HG03354 (cell line): Measurements from ENCODE around the gene MYBPH.

ENCODE experiments used
- ATAC-seq: cut with Tn5 transposase; IDR thresholded peaks from one replicate; pipeline ENCODE4 v1.9.1; 2021; ENCODE audit warnings: mild to moderate bottlenecking; ENCODE audit not compliant: unreplicated experiment, poor library complexity, severe bottlenecking

The MYBPH gene, protein sequence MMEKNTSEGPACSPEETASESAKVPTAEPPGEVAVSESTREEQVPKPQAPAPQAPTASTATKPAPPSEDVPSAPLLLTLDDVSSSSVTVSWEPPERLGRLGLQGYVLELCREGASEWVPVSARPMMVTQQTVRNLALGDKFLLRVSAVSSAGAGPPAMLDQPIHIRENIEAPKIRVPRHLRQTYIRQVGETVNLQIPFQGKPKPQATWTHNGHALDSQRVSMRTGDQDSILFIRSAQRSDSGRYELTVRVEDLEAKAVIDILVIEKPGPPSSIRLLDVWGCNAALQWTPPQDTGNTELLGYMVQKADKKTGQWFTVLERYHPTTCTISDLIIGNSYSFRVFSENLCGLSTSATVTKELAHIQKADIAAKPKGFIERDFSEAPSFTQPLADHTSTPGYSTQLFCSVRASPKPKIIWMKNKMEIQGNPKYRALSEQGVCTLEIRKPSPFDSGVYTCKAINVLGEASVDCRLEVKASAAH

DNA sequence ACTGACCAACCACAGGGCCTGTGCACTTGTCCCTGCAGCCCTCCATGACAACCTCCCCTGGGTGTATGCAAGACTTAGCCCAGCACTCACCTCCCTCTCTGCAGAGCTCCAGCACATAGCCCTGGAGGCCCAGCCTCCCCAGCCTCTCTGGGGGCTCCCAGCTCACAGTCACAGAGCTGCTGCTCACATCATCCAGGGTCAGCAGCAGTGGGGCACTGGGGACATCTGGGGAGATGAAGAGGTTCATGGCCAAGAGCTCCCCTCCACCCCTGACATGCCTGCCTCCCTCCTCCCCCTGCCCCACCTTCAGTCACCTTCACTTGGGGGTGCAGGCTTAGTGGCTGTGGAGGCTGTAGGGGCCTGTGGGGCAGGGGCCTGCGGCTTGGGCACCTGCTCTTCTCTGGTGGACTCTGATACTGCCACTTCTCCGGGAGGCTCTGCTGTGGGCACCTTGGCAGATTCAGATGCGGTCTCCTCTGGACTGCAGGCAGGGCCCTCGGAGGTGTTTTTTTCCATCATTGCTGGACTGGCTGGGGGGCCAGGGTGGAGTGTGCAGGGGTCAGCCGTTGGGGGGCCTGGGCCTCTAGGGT is at the start of gene MYBPH:
Gene MYBPH, minus strand, starts transcription at position 590 of the 590 bp plus-strand sequence. Its CDS starts 71 bp downstream, at position 519.
- no peak for ATAC-seq

DNA sequence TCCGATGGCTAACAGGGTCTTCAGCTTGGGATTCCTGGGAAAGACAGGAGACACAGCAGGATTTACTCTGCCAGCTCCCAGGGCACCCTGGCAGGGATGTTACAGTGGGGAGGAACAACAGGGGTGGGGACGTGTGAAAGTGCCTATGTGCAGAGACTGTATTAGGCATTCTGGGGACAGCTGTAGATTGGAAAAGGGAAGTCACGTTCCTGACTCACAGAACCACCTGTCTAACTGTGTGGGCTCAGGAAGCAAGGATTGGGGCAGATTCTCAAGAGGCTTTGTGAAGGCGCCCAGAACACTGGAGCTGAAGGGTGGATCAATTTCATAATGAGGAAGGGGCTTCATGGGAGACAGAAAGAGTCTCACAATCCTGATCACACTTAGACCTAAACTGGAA is 49.4 kb upstream of the MYBPH start:
- no peak for ATAC-seq

DNA sequence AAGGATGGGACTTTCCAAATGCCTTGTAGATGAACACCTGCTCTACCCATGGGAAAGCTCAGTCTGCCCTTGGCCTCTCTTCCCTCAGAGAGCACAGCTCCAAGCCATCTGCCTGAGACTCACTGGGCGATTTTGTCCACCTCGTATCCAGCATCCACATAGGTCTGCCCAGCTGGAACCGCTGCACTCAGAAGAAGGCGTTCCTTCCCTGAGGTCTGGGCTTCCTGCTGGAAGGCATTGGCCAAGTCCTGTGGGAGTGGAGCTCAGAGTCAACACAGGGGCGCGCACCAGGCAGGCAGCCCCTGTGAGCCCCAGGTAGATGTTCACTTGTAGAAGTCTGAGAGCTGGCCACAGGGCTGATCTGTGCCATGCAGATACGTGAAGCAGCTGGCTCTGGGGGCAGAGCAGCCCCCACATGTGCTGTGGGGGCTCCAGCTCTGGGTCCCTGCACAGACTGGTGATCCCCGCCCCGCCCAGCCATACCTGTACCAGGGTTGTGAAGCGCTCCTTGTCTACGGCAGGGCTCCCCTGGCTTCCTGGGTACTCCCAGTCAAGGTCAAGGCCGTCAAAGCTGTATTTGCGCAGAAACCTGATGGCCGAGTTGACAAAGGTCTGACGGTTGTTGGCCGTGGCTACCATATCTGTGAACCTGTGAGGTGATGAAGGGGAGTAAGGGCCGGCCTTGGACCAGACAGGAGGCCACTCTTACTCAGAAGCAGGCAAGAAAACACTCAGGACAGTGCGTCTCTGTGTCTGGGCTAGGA is 47.6 kb upstream of the MYBPH start:
- no peak for ATAC-seq

DNA sequence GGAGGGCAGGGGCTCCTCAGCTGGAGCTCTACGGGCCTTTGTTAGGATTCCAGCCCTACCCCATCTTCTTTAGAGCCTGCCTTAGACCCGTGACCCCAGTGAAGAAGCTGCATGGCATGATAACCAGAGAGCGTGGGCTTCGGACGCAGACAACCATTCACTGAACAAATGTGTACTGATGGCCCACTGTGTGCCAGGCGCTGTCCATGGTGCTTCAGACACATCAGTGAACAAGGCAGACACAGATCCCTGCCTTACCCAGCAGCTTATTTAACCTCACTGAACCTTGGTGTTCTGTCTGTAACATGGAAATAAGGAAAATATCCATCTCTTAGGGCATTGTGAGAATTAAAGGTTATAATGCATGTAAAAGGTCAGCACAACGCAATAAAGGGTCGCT is 44.3 kb upstream of the MYBPH start:
- ATAC-seq, result no peak

DNA sequence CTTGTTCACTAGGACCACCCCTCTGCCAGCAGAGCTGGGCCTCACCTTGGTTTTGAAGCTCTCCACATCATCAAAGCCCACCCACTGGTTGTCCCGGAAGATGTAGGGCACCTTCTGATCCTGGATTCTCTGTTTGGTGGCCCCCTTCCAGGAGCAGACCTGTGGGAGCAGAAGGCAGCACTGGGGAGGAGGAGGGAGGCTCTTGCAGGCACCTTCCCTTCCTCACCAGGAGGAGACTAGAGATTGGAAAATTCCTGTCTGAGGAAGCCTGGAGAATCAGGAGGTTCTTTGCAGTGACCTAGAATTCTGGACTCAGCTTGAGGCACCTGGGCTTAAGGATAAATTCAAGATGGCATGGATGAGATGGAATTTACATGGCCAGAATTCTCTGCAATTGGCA is 43.5 kb upstream of the MYBPH start:
- no peak for ATAC-seq

DNA sequence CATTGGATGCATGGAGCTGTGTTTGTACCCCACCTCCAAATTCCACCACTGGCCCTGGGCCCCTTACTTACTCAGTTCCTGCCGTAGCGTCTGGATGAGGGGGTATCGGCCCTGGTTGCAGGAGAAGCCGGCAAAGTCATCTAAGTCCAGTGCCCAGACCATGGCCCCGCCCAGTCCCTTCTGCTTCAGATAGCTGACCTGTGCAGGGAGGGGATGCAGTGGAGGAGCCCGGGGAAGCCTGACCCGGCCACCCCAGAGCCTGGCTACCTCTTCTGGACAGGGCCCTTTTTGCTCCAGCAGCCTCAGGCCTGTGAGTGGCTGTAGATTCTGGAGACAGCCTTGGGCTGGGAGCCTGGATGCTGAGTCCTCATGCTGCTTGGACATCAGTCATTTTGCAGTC is 42.0 kb upstream of the MYBPH start:
- no peak for ATAC-seq

DNA sequence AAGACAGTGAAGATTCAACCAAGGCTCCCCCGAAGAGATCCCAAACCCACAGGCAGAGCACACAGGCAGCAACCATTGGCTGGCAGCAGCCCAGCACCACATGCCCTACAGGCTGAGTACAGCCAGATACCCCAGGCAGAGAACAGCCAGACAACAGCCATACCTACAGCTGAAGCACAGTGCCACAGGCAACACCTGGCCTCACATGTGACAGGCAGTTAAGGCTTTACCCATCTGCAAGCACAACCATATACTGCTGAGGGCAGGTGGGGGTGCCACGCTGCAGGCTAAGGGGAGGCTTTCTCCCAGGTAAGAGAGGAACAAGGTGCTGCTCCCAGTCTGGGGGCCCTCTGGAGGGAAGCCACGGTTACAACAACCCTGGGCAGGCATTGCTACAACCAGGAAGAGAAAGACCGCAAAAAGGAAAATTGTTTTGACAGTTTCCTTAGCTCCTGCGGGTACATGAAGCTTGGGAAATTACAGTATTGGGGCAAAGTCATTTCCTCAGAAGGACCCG is 41.6 kb upstream of the MYBPH start:
- ATAC-seq, result no peak

DNA sequence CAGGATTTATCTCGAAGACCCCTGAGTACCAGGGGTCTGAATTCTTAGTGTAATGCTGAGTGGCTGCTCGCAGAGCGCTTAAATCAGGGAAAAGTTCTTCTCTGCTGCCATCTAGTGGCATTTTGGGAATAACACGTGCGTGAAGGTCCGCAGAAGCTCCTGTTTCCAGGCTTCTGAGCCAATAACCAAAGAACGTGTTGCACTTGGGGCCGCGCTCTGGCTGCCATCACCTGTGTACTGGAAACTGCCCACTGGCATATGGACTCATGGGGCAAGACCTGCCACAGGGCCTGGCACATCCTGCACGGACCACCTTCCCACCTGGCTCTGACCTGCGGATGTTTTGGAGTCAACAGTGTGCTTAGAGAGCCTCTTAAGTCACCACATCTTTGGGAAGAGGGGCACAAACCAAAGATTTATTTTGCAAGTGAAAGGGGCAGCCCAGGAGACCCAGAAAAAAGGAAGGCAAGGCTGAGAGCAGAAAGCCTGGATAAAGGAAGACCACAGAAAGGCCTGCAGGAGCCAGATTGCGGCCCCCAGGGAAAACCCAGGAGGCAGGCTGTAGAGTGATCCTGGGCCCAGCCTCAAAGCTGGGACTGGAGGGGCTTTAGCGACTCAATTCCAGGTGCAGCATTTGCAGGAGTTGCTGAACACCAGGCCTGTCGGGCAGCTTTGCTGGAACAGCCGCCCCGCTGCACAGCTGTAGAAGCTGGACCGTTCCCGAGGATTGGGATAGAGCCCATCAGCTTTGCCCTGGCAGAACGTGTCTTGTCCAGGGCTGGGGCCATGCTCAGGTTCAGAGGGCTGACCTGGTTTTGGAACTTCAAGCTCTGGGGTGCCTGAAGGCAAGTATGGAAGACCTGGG is 40.9 kb upstream of the MYBPH start:
- no peak for ATAC-seq

DNA sequence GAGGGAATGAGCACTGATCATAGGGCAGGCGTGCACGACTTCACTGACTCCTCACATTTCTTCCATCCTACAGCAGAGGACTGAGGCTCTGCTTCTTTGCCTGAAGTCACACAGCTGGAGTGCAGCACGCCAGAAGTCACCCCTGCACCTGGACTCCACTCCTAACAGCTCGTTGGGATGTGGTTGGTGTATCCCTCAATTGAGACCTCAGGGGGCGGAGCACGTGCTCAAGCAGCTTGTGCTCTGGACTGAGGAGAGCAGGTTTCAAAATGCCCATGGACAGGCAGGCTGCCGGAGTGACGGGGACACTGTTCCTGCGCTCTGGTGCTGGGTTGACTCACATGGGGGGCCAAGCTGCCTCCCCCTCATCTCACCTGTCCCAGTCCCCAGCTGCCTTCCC is 39.9 kb upstream of the MYBPH start:
- ATAC-seq, result no peak

DNA sequence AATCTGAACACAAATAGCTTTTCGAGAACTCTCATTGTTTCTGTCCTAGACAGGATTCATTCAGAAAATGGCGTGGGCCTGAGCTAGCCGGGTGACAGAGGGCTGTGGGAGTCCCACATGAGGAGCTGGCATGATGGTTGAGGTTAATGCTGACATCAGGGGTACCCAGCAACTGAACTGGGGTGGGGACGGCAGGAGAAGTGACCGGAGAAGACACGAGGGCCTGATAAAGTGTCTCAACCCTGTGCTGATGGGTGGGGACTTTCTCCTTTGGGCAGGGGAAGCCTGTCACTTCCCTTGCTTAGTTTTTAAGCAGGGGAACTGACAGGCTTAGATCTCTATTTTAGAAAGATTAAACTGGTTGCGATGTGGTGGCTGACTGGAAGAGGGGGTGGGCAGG is 39.2 kb upstream of the MYBPH start:
- no peak for ATAC-seq

DNA sequence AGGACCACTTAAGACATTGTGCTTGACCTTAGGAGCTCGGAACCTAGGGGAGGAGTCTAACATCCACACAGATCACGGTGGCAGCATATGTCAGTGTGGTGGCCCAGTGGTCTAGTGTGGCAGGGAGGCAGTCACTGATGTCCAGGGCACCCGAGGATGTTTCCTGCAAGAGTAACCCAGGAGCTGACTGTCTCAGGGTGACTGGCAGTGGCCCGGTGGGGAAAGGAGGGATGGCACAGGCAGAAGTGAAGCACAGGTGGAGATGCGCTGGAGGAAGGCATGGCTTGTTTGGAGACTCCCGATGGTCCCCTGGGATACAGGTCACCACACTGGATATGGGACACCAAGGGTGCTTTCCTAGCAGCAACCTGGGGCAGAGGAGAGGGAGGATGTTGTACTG is 37.5 kb upstream of the MYBPH start:
- ATAC-seq, result no peak

DNA sequence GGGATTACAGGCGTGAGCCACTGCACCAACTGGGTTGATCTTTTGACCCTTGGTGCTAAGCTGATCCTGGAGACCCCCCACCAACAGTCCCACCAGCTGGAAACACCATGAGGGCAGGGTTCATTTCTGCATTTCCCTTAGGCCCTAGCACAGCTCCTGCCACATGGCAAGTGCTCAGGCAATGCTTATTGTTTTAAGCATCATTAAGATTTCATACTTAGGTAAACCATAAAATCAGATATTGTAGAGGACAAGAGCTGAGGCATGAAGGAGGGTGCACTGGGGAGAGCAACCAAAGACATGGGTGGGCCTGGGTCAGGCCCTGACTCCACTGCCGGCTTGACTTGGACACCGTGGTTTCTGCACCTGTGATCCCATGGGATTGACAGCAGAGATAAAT is 36.2 kb upstream of the MYBPH start:
- no peak for ATAC-seq

DNA sequence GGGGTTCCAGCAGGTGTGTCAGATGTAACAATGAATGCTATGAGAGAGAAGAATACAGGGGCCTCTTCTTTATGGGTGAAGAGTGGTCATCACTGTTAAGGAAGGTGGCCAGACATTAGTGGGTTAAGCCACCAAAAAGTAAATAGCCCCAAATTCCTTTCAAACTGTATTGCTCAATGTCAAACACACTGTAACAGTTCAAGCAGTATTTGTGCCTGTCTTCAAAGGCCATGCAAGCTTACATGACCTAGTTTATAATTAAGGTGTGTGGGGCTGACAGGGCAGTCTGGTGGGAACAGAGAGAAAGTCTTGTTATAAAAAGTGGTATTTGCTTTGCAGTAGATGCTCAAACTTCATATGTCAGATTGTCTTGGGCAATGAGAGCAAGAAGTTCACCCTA is 35.4 kb upstream of the MYBPH start:
- ATAC-seq, result no peak

DNA sequence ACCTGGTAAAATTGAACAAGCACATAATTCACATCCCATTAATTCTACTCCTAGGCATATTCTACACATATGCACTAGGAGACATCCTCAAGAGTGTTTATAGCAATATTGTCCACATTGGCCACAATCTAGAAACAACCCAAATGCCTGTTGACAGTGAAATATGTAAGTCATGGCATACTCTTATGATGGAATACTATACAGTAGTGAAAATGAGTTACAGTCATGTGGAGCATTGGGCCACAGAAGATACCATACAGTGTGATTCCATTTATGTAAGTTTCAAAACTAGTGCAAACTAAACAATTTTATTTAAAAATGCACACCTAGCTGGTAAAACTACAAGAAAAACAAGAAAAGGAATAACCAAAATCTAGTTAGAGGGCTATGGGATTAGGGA is 34.7 kb upstream of the MYBPH start:
- no peak for ATAC-seq

DNA sequence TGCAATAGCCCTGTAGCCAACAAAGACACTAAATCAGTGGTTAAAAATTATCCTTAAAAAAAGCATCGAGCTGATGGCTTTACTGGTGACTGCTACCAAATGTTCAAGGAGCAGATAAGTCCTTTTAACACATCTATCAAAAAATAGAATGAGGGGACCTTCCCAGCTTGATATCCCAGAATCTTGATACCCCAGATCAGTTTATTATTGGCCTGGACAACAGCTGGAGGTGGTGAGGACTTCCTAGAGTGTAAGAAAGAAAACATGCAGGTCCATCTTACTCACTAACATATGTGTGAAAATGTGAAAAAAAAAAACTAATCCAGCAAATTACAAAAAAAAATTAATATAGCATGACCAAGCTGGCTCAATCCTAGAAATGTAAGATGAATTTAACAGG is 32.6 kb upstream of the MYBPH start:
- no peak for ATAC-seq

DNA sequence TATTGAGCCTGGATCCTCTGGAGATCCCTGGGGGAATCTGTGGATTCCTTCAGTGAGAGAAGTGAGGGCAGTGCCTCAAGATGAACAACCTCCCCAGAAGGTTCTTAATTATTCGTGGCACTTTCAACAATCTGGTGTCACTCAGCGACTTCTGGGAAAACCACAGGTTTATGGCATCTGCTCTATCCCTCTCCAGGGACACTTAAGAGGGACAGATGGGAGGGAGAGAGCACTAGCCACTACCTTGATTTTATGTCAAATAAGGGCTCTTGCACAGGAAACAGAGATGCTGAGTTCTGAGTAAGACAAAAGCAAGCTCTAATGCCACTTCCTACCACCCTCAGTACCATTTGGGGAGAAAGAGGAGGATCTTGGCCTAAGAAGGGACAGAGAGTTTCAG is 32.1 kb upstream of the MYBPH start:
- ATAC-seq, result no peak

DNA sequence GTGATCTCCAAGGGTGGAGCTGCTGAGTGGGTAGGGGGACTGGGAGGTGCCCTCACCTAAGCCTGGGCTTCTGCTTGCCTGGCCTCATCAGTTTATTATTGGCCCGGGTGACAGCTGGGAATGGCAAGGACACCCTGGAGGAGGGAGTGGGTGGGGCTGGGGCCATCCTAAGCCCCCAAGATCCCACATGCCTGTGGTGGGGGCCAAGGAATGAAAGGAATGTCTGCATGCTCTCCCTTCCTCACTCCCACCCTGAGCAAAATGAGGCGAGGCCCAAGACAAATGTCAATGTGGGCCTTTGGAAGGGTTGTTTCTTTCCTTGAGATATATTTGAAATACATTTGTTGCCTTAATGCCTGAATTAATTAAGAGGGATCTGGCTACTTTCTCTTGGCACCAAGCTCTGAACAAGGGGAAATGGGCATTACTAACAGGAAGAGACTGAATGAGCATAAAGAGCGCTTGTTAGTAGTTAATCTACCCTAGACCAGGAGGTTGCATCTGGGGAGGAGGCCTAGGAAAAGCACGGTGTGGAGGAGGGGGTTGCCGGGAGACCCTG is 30.6 kb upstream of the MYBPH start:
- ATAC-seq, result no peak

DNA sequence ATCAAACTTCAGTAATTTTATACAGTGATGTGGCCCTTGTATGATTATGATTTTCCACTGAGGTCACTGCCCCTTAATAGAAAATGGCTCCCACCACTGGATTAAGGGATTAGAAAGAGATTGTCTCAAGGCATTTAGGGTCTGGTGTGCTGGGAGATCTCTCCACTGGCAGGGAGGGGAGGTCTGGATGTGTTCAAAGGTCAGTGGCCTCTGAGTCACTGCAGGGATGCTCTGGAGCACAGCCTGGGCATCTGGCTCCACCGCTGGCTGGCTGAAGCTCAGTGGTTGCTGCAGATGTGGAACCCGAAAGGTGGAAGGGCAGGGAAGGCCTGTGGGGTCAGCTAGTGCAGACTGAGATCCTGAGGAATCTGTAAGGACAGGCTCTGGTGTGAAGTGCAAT is 29.1 kb upstream of the MYBPH start:
- ATAC-seq, result no peak

DNA sequence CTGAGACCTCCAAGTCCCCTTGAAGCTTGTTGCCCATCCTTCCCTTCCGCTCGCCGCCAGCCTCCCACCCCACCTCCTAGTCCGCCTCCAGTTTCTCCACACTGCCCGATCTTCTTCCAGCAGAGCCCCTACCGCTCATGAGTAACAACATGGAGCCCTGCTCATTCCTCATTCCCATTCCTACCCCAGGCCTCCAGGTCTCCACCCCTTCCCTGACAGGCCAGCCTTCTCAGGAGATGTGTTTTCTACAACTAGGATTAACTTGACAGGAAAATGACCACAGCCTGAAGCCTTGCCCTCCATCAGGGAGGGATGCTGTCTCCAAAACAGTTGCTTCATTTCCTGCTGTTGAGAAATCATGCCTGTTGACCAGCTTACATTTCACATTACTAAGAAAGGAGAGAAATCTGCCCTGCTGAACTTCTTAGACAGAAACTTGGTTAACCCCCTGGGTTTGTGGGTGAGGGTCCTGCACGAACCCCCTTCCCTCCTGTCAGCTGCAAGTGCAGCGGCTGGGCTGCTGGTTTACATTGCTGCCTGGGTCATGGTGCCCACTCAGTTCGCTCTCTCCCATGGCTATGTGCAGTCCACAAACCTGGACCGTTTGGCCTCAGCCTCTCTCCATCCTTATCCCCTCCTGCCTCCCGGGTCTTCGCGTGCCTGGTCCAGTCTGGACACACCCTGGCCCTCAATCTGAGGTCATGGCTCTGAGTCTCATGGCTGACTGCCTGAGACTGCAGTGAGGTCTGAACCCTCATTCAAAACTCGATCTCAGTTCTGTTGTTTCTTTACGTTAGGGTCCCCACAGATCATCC is 27.0 kb upstream of the MYBPH start:
- ATAC-seq, result no peak
